HL-60 (cell line): ENCODE measurements around the gene EIF3A.

ENCODE experiments used
- DNase-seq, 2 experiments: peaks; one replicate each; pipeline ENCODE4 v3.0.0-alpha.2; 2010 to 2020; ENCODE audit warnings: low read depth in 1 of 2, low spot score in 1 of 2
- H3K27ac ChIP-seq: fragments of 250-450 bp; sonication (Bioruptor Pico); replicated peaks from 2 replicates; pipeline ENCODE4 v1.5.1; 2020; ENCODE audit warnings: mild to moderate bottlenecking, moderate library complexity
- H3K27me3 ChIP-seq: fragments of 250-450 bp; sonication (Bioruptor Pico); 2 replicates; pipeline ENCODE4 v1.5.1; 2021; ENCODE audit warnings: mild to moderate bottlenecking, moderate library complexity; ENCODE audit not compliant: insufficient read depth, poor library complexity, severe bottlenecking
- H3K4me3 ChIP-seq: replicated peaks from 2 replicates; pipeline ENCODE4 v1.5.1; 2011; ENCODE audit warnings: mild to moderate bottlenecking, control low read depth, low read length; ENCODE audit not compliant: insufficient read depth
- CTCF ChIP-seq: IDR thresholded peaks from one replicate; pipeline ENCODE4 v1.5.1; 2011; ENCODE audit warnings: low read length, control low read depth, inconsistent platforms; ENCODE audit not compliant: insufficient read depth
- GABPA ChIP-seq: IDR thresholded peaks from 2 replicates; pipeline ENCODE4 v1.6.1; 2012; ENCODE audit warnings: low read depth
- POLR2AphosphoS5 ChIP-seq: IDR thresholded peaks from 2 replicates; pipeline ENCODE4 v1.6.1; 2012; ENCODE audit warnings: low read depth
- REST ChIP-seq: IDR thresholded peaks from 2 replicates; pipeline ENCODE4 v1.6.1; 2012; ENCODE audit warnings: low read depth; ENCODE audit not compliant: insufficient replicate concordance
- SPI1 ChIP-seq: IDR thresholded peaks from 2 replicates; pipeline ENCODE4 v1.6.1; 2012; ENCODE audit warnings: low read depth, mild to moderate bottlenecking, borderline replicate concordance

The EIF3A gene

GRCh38 chr10:118992496-118992895, 88.1 kb downstream of the EIF3A start:
- Histone ChIP-seq H3K4me3 (no peak overlapping the region), H3K27ac (no peak overlapping the region), H3K27me3 (no peaks in the 10 kb centered on the region)
- no peak for TF ChIP-seq POLR2AphosphoS5
- TF ChIP-seq REST: no peak
- TF ChIP-seq GABPA: no peak
- no peak for TF ChIP-seq SPI1
- no peak for TF ChIP-seq CTCF
- no peak for DNase-seq

GRCh38 chr10:118990326-118990725, 90.3 kb downstream of the EIF3A start:
- DNase-seq: no peak

GRCh38 chr10:118986815-118987790, 93.5 kb downstream of the EIF3A start:
- no peak for DNase-seq
- TF ChIP-seq POLR2AphosphoS5 (no peak), CTCF (no peak), REST (no peak), GABPA (no peak), SPI1 (no peak)

More at GRCh38 chr10:118990326-118990725, 90.3 kb downstream of the EIF3A start:
- H3K27me3 ChIP-seq: no peaks in the 10 kb centered on the region
- no peak overlapping the region for H3K27ac ChIP-seq
- no peak overlapping the region for H3K4me3 ChIP-seq
- TF ChIP-seq CTCF: no peak

More at GRCh38 chr10:118986815-118987790, 93.5 kb downstream of the EIF3A start:
- Histone ChIP-seq H3K27ac (no peak overlapping the region), H3K27me3 (no peaks in the 10 kb centered on the region), H3K4me3 (no peak overlapping the region)
